ENCODE measurements around the gene LRIT2. TPM values are rescaled to one million over a fixed set of nuclear protein-coding genes. Genes with fewer than 3 reads are reported as not detected.
A peak's percentile ranks its signal among the peaks of the same experiment; 100 is the strongest.

LRIT2 gene
- total RNA-seq, 3 donors from 2014 or later, result not detected

DNA sequence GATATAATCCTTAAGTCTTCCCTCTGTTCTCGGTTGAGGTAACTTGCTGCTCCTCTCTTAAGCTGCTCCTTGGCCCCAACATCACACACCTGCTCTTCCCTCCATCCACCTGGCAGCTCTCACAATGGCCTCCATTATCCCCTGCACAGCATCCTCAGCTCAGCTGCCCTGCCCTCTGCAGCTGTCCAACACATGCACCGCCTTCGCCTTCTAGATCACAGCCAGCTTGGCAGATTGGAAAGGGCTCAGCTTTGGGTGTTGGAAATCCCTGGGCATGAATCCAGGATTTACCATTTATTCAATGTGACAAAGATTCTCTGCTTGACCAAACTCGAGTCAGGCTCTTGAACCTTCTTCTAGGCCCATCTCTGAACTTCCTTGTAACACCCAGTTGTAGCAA lies 40.1 kb upstream of the LRIT2 start:
- Histone ChIP-seq H3K36me3 (no peaks in the 10 kb centered on the region), H3K27ac (no peak overlapping the region), H3K4me1 (no peaks in the 10 kb centered on the region), H3K9me3 (no peaks in the 10 kb centered on the region), H3K27me3 (no peaks in the 10 kb centered on the region), H3K4me3 (no peak overlapping the region)
- peak in 1 of 2 donors; percentile 34 for DNase-seq (ENCODE audit: low spot score in 2 of 2)
- intact Hi-C loops (cut with DNase I; ENCODE audit: low total_unique reads), result no loop called here
- TF ChIP-seq POLR2AphosphoS5 (IDR thresholded peaks at IDR 0.05), result no peak

GRCh38 chr10:84264611-84265141 lies 39.3 kb upstream of the LRIT2 start:
- Histone ChIP-seq H3K9me3 (no peaks in the 10 kb centered on the region), H3K27me3 (no peaks in the 10 kb centered on the region), H3K4me1 (no peaks in the 10 kb centered on the region), H3K27ac (no peak overlapping the region), H3K36me3 (no peaks in the 10 kb centered on the region), H3K4me3 (no peak overlapping the region)
- intact Hi-C loops (cut with DNase I; ENCODE audit: low total_unique reads), result no loop called here
- peak; percentile 62 to 77 for DNase-seq (ENCODE audit: low spot score in 2 of 2)
- TF ChIP-seq POLR2AphosphoS5 (IDR thresholded peaks at IDR 0.05), result peak in 1 of 3 donors; percentile 15
- TF ChIP-seq, protein P1, sequence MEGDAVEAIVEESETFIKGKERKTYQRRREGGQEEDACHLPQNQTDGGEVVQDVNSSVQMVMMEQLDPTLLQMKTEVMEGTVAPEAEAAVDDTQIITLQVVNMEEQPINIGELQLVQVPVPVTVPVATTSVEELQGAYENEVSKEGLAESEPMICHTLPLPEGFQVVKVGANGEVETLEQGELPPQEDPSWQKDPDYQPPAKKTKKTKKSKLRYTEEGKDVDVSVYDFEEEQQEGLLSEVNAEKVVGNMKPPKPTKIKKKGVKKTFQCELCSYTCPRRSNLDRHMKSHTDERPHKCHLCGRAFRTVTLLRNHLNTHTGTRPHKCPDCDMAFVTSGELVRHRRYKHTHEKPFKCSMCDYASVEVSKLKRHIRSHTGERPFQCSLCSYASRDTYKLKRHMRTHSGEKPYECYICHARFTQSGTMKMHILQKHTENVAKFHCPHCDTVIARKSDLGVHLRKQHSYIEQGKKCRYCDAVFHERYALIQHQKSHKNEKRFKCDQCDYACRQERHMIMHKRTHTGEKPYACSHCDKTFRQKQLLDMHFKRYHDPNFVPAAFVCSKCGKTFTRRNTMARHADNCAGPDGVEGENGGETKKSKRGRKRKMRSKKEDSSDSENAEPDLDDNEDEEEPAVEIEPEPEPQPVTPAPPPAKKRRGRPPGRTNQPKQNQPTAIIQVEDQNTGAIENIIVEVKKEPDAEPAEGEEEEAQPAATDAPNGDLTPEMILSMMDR (IDR thresholded peaks at IDR 0.05), result peak; percentile 49 to 88 (median 75)
- TF ChIP-seq POLR2A (IDR thresholded peaks at IDR 0.05), result no peak

DNA sequence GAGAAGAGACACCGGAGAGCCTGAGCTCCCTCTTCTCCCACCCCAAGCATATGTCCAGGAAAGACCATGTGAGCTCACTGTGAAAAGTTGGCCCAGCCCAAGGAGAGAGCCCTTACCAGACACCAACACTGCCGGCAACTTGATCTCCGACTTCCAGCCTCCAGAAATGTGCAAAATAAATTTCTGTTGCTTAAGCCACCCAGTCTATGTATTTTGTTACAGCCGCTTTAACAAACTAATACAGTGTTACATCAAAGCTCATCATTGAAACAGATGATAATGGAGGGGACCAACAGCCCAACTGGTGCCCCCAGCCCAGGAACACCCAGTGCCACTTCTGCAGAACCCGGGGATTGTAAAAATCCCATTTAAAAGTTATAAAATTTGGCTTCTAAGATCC lies 38.4 kb upstream of the LRIT2 start:
- Histone ChIP-seq H3K4me3 (no peak overlapping the region), H3K27ac (no peak overlapping the region), H3K36me3 (no peaks in the 10 kb centered on the region), H3K9me3 (no peaks in the 10 kb centered on the region), H3K27me3 (no peaks in the 10 kb centered on the region), H3K4me1 (no peaks in the 10 kb centered on the region)
- TF ChIP-seq, protein P1 (IDR thresholded peaks at IDR 0.05), result no peak
- TF ChIP-seq POLR2AphosphoS5 (IDR thresholded peaks at IDR 0.05) (no peak), POLR2A (IDR thresholded peaks at IDR 0.05) (no peak)
- intact Hi-C loops (cut with DNase I; ENCODE audit: low total_unique reads), result no loop called here
- no peak for DNase-seq (ENCODE audit: low spot score in 2 of 2)

DNA sequence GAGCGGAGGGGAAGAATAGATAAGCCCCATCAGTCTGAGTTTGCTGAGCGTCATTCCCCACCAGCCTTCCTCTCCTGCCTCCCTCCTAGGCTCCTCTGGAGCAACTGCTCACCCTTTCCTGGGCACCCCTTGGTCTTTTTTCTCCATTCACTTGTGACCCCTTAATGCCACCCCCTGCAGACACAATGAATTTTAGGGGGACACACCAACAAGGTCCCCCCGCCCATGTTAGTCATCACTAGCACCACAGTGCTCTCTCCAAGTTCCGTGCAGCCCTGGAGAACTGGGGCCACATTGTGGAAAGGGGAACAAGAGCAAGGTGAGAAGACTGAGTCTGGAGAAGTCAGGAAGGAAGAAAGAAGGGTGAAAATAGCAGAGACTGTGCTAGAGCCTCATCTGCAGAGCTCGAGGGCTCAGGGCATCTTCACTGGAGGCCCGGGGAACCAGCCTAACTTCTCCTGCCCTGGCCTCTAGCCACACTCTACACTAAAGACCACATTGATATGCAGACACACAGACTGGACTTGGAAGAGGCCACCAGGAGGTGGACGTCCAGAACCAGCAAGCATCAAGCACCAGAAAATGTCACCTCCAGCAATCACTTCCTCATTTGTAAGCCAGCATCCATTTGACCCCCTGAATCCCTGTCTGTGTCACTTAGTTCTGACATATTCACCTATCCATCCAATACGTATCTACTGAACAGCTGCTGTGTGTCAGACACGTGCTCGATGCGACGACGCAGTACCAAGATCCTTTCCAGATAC lies 37.0 kb upstream of the LRIT2 start:
- no peaks in the 10 kb centered on the region for H3K27me3 ChIP-seq
- peak in 1 of 2 donors; percentile 6 for DNase-seq (ENCODE audit: low spot score in 2 of 2)
- no peaks in the 10 kb centered on the region for H3K9me3 ChIP-seq
- no peaks in the 10 kb centered on the region for H3K36me3 ChIP-seq
- H3K4me1 ChIP-seq, result no peaks in the 10 kb centered on the region
- TF ChIP-seq, protein P1 (IDR thresholded peaks at IDR 0.05), result no peak
- TF ChIP-seq POLR2A (IDR thresholded peaks at IDR 0.05) (no peak), POLR2AphosphoS5 (IDR thresholded peaks at IDR 0.05) (no peak)
- H3K27ac ChIP-seq, result no peak overlapping the region
- intact Hi-C loops (cut with DNase I; ENCODE audit: low total_unique reads), result no loop called here
- H3K4me3 ChIP-seq, result no peak overlapping the region

DNA sequence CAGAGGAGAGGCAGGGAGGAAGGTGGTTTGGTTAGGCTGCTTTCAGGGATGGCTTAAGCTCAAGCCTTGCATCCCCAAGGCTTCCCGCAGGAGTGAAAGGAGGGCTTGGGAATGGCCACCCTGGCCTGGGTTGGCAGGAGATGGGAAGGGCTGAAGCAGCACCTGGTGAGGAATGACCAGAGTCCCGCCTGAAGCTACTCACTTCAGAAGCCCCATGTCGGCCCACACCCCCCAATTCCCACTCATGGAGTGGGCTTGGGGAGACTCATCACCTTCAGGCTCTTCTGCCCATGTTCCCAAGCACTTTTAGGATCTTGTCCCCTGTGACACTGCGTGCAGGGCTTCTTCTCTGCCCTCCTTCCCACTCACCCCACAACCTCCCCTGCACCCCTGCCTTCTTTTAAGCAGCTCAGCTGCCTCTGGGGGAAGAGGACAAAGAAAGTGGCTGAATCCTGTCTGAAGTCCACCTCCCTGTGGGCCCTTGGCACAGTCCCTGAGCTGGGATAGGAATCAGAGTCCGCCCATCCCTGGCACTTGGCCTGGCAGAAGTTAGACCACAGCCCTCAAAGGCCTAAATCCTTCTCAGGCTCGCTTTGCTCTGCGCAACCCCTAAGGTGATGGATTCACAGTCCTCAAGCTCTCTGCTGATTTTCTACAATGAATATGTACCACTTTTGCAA lies 36.0 kb upstream of the LRIT2 start:
- Histone ChIP-seq H3K4me3 (no peak overlapping the region), H3K9me3 (no peaks in the 10 kb centered on the region), H3K27ac (no peak overlapping the region), H3K36me3 (no peaks in the 10 kb centered on the region), H3K27me3 (no peaks in the 10 kb centered on the region), H3K4me1 (no peaks in the 10 kb centered on the region)
- no peak for TF ChIP-seq POLR2A (IDR thresholded peaks at IDR 0.05)
- TF ChIP-seq, protein P1 (IDR thresholded peaks at IDR 0.05), result no peak
- no peak for DNase-seq (ENCODE audit: low spot score in 2 of 2)
- intact Hi-C loops (cut with DNase I; ENCODE audit: low total_unique reads), result no loop called here
